Measurements from ENCODE around the gene KSR2. TPM values are rescaled to one million over a fixed set of nuclear protein-coding genes. Genes with fewer than 3 reads are reported as not detected.

Gene KSR2
- total RNA-seq, 1 experiment from 2014 or later: not detected

GRCh38 chr12:117850048-117850447 is 118.7 kb downstream of the KSR2 start:
- Histone ChIP-seq H3K27me3 (replicated peaks; ENCODE audit: insufficient read depth, low read depth, low read length, poor library complexity) (peaks cover 24% of the 10 kb centered on the region), H3K4me1 (ENCODE audit: insufficient read depth, low read length, poor library complexity, severe bottlenecking) (no peaks in the 10 kb centered on the region), H3K36me3 (ENCODE audit: insufficient read depth, low read length, poor library complexity, severe bottlenecking) (no peaks in the 10 kb centered on the region), H3K4me3 (ENCODE audit: low read depth, low read length, poor library complexity, severe bottlenecking) (no peak overlapping the region), H3K27ac (ENCODE audit: low read depth, low read length, poor library complexity, severe bottlenecking) (no peak overlapping the region), H3K9me3 (ENCODE audit: low read depth, low read length, poor library complexity, severe bottlenecking) (no peaks in the 10 kb centered on the region)
- TF ChIP-seq CTCF (conservative IDR thresholded peaks at IDR 0.05; ENCODE audit: low read depth, low read length) (peak; percentile 88), EZH2 (IDR thresholded peaks at IDR 0.05; ENCODE audit: borderline replicate concordance, low read depth, low read length, poor library complexity, severe bottlenecking) (no peak)
- intact Hi-C loops (cut with micrococcal nuclease; ENCODE audit: unreplicated experiment): loop anchor here (5.0 kb wide), 2 partner anchors 483 to 638 kb away; no protein-coding TSS in a partner anchor
- no TSS peak for BruUV-seq (replicated peaks)
- peak; percentile 60 for DNase-seq (ENCODE audit: low spot score)
- CTCF ChIA-PET: interaction anchor here (0.5 to 1.7 kb wide), 5 partner anchors 8 to 1062 kb away, joined by 3 to 9 read pairs (median 5); no protein-coding TSS in a partner anchor
- POLR2A ChIA-PET (ENCODE audit: low non-redundant PET): no interaction called here

- no peak overlapping the region for H3K27ac ChIP-seq (ENCODE audit: low read depth, low read length, poor library complexity, severe bottlenecking)
- H3K27me3 ChIP-seq (replicated peaks; ENCODE audit: insufficient read depth, low read depth, low read length, poor library complexity): peaks cover 37% of the 10 kb centered on the region
- DNase-seq (ENCODE audit: low spot score): no peak
- intact Hi-C loops (cut with micrococcal nuclease; ENCODE audit: unreplicated experiment): no loop called here
- H3K36me3 ChIP-seq (ENCODE audit: insufficient read depth, low read length, poor library complexity, severe bottlenecking): no peaks in the 10 kb centered on the region
- no peaks in the 10 kb centered on the region for H3K9me3 ChIP-seq (ENCODE audit: low read depth, low read length, poor library complexity, severe bottlenecking)
- no peaks in the 10 kb centered on the region for H3K4me1 ChIP-seq (ENCODE audit: insufficient read depth, low read length, poor library complexity, severe bottlenecking)
- ChIA-PET CTCF (interaction anchor here (1.0 kb wide), 1 partner anchor 10 kb away, joined by 4 read pairs; no protein-coding TSS in a partner anchor), POLR2A (ENCODE audit: low non-redundant PET) (no interaction called here)
- no peak for TF ChIP-seq EZH2 (IDR thresholded peaks at IDR 0.05; ENCODE audit: borderline replicate concordance, low read depth, low read length, poor library complexity, severe bottlenecking)
- no peak for TF ChIP-seq CTCF (conservative IDR thresholded peaks at IDR 0.05; ENCODE audit: low read depth, low read length)
- no TSS peak for BruUV-seq (replicated peaks)
- H3K4me3 ChIP-seq (ENCODE audit: low read depth, low read length, poor library complexity, severe bottlenecking): no peak overlapping the region
Measured at GRCh38 chr12:117847371-117847770, 121.4 kb downstream of the KSR2 start.

GRCh38 chr12:117845271-117845904 is 123.4 kb downstream of the KSR2 start:
- DNase-seq (ENCODE audit: low spot score): no peak
- no TSS peak for BruUV-seq (replicated peaks)
- no peak for TF ChIP-seq EZH2 (IDR thresholded peaks at IDR 0.05; ENCODE audit: borderline replicate concordance, low read depth, low read length, poor library complexity, severe bottlenecking)
- TF ChIP-seq CTCF (conservative IDR thresholded peaks at IDR 0.05; ENCODE audit: low read depth, low read length): no peak
- Histone ChIP-seq H3K36me3 (ENCODE audit: insufficient read depth, low read length, poor library complexity, severe bottlenecking) (no peaks in the 10 kb centered on the region), H3K4me1 (ENCODE audit: insufficient read depth, low read length, poor library complexity, severe bottlenecking) (no peaks in the 10 kb centered on the region), H3K4me3 (ENCODE audit: low read depth, low read length, poor library complexity, severe bottlenecking) (no peak overlapping the region), H3K27ac (ENCODE audit: low read depth, low read length, poor library complexity, severe bottlenecking) (no peak overlapping the region), H3K27me3 (replicated peaks; ENCODE audit: insufficient read depth, low read depth, low read length, poor library complexity) (peaks cover 57% of the 10 kb centered on the region), H3K9me3 (ENCODE audit: low read depth, low read length, poor library complexity, severe bottlenecking) (no peaks in the 10 kb centered on the region)
- ChIA-PET CTCF (interaction anchor here (0.6 kb wide), 1 partner anchor 1269 kb away, joined by 3 read pairs; no protein-coding TSS in a partner anchor), POLR2A (ENCODE audit: low non-redundant PET) (no interaction called here)
- intact Hi-C loops (cut with micrococcal nuclease; ENCODE audit: unreplicated experiment): no loop called here

All from A673 (cell line).